Measurements from ENCODE around the gene KDM5C.

- TF ChIP-seq, protein P1, sequence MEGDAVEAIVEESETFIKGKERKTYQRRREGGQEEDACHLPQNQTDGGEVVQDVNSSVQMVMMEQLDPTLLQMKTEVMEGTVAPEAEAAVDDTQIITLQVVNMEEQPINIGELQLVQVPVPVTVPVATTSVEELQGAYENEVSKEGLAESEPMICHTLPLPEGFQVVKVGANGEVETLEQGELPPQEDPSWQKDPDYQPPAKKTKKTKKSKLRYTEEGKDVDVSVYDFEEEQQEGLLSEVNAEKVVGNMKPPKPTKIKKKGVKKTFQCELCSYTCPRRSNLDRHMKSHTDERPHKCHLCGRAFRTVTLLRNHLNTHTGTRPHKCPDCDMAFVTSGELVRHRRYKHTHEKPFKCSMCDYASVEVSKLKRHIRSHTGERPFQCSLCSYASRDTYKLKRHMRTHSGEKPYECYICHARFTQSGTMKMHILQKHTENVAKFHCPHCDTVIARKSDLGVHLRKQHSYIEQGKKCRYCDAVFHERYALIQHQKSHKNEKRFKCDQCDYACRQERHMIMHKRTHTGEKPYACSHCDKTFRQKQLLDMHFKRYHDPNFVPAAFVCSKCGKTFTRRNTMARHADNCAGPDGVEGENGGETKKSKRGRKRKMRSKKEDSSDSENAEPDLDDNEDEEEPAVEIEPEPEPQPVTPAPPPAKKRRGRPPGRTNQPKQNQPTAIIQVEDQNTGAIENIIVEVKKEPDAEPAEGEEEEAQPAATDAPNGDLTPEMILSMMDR (IDR thresholded peaks at IDR 0.05) = no peak
- no peak for TF ChIP-seq POLR2A (IDR thresholded peaks at IDR 0.05)
These were observed 37.9 kb upstream of the KDM5C start for GRCh38 chrX:53262918-53263394.

All from body of pancreas (tissue), 4 donors.